ENCODE results near the gene AHSA1. TPM values are rescaled to one million over a fixed set of nuclear protein-coding genes. Genes with fewer than 3 reads are reported as not detected.

The AHSA1 gene
- total and polyA plus RNA-seq, 8 donors: 47.2 to 109 (median 77.5) TPM

DNA sequence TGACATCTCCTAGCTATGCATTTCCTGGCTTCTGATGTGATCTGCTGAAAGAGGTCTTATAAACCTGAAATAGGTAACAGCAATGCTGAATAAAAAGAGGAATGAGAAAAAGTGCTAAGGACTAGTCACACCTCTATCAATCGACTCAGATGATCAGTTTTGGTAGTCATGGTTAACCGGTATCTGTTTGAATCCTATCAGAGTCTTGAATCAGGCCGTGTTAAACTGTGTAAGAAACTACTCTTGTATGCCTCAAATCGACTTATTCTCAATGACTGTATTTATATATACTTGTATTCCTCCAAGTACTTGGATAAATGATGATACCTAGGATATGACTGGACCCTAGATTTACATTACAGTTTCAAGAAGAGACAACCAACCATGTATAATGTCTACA lies 51.5 kb downstream of the AHSA1 start:
- Histone ChIP-seq H3K27ac (no peak overlapping the region), H3K4me3 (no peak overlapping the region), H3K27me3 (no peaks in the 10 kb centered on the region), H3K9me3 (no peaks in the 10 kb centered on the region), H3K36me3 (peaks cover 23 to 85% (median 74%) of the 10 kb centered on the region in 4 donors), H3K4me1 (no peaks in the 10 kb centered on the region)
- WGBS, 5 donors: 79 to 92% (median 90%) methylated on average over 4 of the region's 4 CpGs
- no peak for TF ChIP-seq POLR2AphosphoS5 (IDR thresholded peaks at IDR 0.05)
- TF ChIP-seq EP300 (IDR thresholded peaks at IDR 0.05): no peak
- TF ChIP-seq POLR2A (IDR thresholded peaks at IDR 0.05): no peak
- no peak for TF ChIP-seq CTCF (IDR thresholded peaks at IDR 0.05)
- intact Hi-C loops (cut with DNase I; ENCODE audit: low total_unique reads): no loop called here
- no peak for DNase-seq

- intact Hi-C loops (cut with DNase I; ENCODE audit: low total_unique reads): no loop called here
- no peaks in the 10 kb centered on the region for H3K27me3 ChIP-seq
- H3K27ac ChIP-seq: no peak overlapping the region
- DNase-seq: no peak
- H3K9me3 ChIP-seq: no peaks in the 10 kb centered on the region
- 91 to 95% (median 92%) methylated on average over 8 of the region's 8 CpGs for WGBS, 5 donors
- TF ChIP-seq POLR2A (IDR thresholded peaks at IDR 0.05) (no peak), CTCF (IDR thresholded peaks at IDR 0.05) (no peak), EP300 (IDR thresholded peaks at IDR 0.05) (no peak), POLR2AphosphoS5 (IDR thresholded peaks at IDR 0.05) (no peak)
- H3K4me1 ChIP-seq: no peaks in the 10 kb centered on the region
- no peak overlapping the region for H3K4me3 ChIP-seq
- peaks cover 27 to 98% (median 88%) of the 10 kb centered on the region in 4 donors for H3K36me3 ChIP-seq
Measured at GRCh38 chr14:77511486-77512162, 53.7 kb downstream of the AHSA1 start.

- H3K27me3 ChIP-seq: no peaks in the 10 kb centered on the region
- H3K27ac ChIP-seq: no peak overlapping the region
- H3K4me3 ChIP-seq: no peak overlapping the region
- H3K36me3 ChIP-seq: peaks cover 51 to 98% (median 89%) of the 10 kb centered on the region in 4 donors
- TF ChIP-seq POLR2A (IDR thresholded peaks at IDR 0.05) (no peak), POLR2AphosphoS5 (IDR thresholded peaks at IDR 0.05) (no peak), EP300 (IDR thresholded peaks at IDR 0.05) (no peak)
- DNase-seq: no peak
- no peaks in the 10 kb centered on the region for H3K9me3 ChIP-seq
- no peaks in the 10 kb centered on the region for H3K4me1 ChIP-seq
- intact Hi-C loops (cut with DNase I; ENCODE audit: low total_unique reads): no loop called here
Measured at GRCh38 chr14:77516126-77516525, 58.2 kb downstream of the AHSA1 start.

Small RNA genes within 50 kb of the gene (small RNA-seq; reads per million reads assigned to genes)
- 0 reads per million in 4 donors for gene RF00404

Other genes with a start within 250 kb of the AHSA1 start
- gene NGB, start 186.9 kb upstream of the AHSA1 start, total RNA-seq: 10 to 100 TPM in 1 of 5 donors, 1 to 10 TPM in 2, under 1 TPM in 1, not detected in 1; 0.18 to 47.2 (median 5.6) TPM
- under 1 TPM in 1 of 3 donors, not detected in 2; 0.53 TPM for gene NGB, start 186.9 kb upstream of the AHSA1 start, polyA plus RNA-seq
- 10 to 100 TPM in 4 of 5 donors, 1 to 10 TPM in 1; 8.3 to 33.8 (median 17.9) TPM for gene POMT2, start 137.2 kb upstream of the AHSA1 start, total RNA-seq
- 10 to 100 TPM in 1 of 3 donors, 1 to 10 TPM in 2; 7.3 to 12.1 (median 8.3) TPM for gene POMT2, start 137.2 kb upstream of the AHSA1 start, polyA plus RNA-seq
- gene GSTZ1, start 137.1 kb upstream of the AHSA1 start, total RNA-seq: 10 to 100 TPM in 3 of 5 donors, 1 to 10 TPM in 2; 5.8 to 30.9 (median 10.7) TPM
- gene GSTZ1, start 137.1 kb upstream of the AHSA1 start, polyA plus RNA-seq: 10 to 100 TPM; 25.2 to 39.2 (median 28.6) TPM
- 10 to 100 TPM in 2 of 5 donors, 1 to 10 TPM in 3; 1.7 to 15.8 (median 9.1) TPM for gene TMED8, start 81.0 kb upstream of the AHSA1 start, total RNA-seq
- gene TMED8, start 81.0 kb upstream of the AHSA1 start, polyA plus RNA-seq: 1 to 10 TPM; 2.7 to 5.3 (median 4.3) TPM
- 1 to 10 TPM in 1 of 5 donors, under 1 TPM in 2, not detected in 2; under 0.01 to 1.4 (median 0.73) TPM for gene SAMD15, start 80.7 kb upstream of the AHSA1 start, total RNA-seq
- gene SAMD15, start 80.7 kb upstream of the AHSA1 start, polyA plus RNA-seq: under 1 TPM; 0.10 to 0.87 (median 0.31) TPM
- gene NOXRED1, start 34.6 kb upstream of the AHSA1 start, total RNA-seq: under 1 TPM in 1 of 5 donors, not detected in 4; 0.18 TPM
- gene NOXRED1, start 34.6 kb upstream of the AHSA1 start, polyA plus RNA-seq: under 1 TPM in 2 of 3 donors, not detected in 1; 0.08 to 0.46 TPM
- 10 to 100 TPM in 4 of 5 donors, 1 to 10 TPM in 1; 7.2 to 53.1 (median 20.2) TPM for gene VIPAS39, start 492 bp upstream of the AHSA1 start, total RNA-seq
- gene VIPAS39, start 492 bp upstream of the AHSA1 start, polyA plus RNA-seq: 10 to 100 TPM in 1 of 3 donors, 1 to 10 TPM in 2; 6.3 to 11.0 (median 9.3) TPM
- under 1 TPM in 1 of 5 donors, not detected in 4; 0.37 TPM for gene ISM2, start 40.7 kb downstream of the AHSA1 start, total RNA-seq
- under 1 TPM in 1 of 3 donors, not detected in 2; 0.23 TPM for gene ISM2, start 40.7 kb downstream of the AHSA1 start, polyA plus RNA-seq
- gene SPTLC2, start 158.5 kb downstream of the AHSA1 start, total RNA-seq: 10 to 100 TPM in 4 of 5 donors, 1 to 10 TPM in 1; 9.3 to 97.5 (median 30.3) TPM
- 1 to 10 TPM; 3.4 to 7.6 (median 4.9) TPM for gene SPTLC2, start 158.5 kb downstream of the AHSA1 start, polyA plus RNA-seq
- 10 to 100 TPM in 3 of 5 donors, 1 to 10 TPM in 1, not detected in 1; 7.0 to 21.6 (median 12.9) TPM for gene ALKBH1, start 249.9 kb downstream of the AHSA1 start, total RNA-seq
- gene ALKBH1, start 249.9 kb downstream of the AHSA1 start, polyA plus RNA-seq: 10 to 100 TPM in 1 of 3 donors, 1 to 10 TPM in 2; 5.7 to 10.2 (median 6.0) TPM